Measurements from ENCODE around the gene CLRN3.

CLRN3 gene

GRCh38 chr10:127892743-127893142 is at the start of gene CLRN3:
Gene CLRN3 (minus strand): TSS chr10:127892941. CDS start chr10:127892784, 157 bp downstream.
- DNase-seq = no peak
- in situ Hi-C loops (cut with HindIII; ENCODE audit: low pct_ligation_motif_present, low pct_unique_long_range_greater_than_20kb, low sequenced_read_pairs) = no loop called here

- DNase-seq = no peak
- in situ Hi-C loops (cut with HindIII; ENCODE audit: low pct_ligation_motif_present, low pct_unique_long_range_greater_than_20kb, low sequenced_read_pairs) = no loop called here
These were observed 48.3 kb upstream of the CLRN3 start for GRCh38 chr10:127940866-127941640.

DNA sequence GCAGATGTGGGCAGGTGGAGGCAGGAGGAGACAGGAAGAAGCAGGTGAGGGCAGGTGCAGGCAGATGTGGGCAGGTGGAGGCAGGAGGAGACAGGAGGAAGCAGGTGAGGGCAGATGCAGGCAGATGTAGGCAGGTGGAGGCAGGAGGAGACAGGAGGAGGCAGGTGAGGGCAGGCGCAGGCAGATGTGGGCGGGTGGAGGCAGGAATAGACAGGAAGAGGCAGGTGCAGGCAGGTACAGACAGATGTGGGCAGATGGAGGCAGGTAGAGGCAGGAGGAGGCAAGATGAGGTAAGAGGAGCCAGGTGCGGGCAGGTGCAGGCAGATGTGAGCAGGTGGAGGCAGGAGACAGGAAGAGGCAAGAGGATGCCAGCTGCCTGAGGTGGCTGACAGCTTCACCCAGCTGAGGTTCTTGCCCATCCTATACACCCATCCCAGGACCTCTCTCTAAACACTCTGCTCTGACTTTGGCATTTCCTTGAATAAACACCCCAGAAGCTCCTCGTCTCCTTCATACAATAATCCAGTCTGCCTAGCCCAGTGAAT is 47.1 kb upstream of the CLRN3 start:
- in situ Hi-C loops (cut with HindIII; ENCODE audit: low pct_ligation_motif_present, low pct_unique_long_range_greater_than_20kb, low sequenced_read_pairs) = no loop called here
- no peak for DNase-seq

DNA sequence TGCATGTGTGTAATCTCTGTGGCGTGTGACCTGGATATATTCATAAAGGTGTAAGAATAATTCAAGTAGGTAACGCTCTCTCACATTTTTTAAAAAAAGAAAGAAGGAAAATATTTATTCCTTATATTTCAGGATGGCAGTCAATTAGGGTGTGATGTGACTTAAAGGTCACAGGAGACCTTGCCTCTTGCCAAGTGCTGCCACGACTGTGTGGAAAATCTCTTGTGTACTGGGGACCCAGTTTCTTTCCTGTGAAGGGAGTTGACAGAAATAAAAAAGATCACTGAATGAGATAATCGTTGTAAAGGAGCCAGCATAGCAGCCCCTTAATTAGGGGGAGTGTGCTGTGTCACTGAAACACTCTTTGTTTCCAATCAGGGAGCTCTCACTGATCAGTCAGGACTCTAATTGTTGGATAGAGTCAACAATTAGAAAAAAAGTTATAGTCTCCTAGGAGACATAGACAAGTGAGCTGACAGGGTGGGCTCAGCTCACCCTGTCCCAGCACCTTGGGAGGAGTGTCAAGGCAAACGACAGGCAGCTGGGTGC is 45.2 kb upstream of the CLRN3 start:
- in situ Hi-C loops (cut with HindIII; ENCODE audit: low pct_ligation_motif_present, low pct_unique_long_range_greater_than_20kb, low sequenced_read_pairs) = no loop called here
- DNase-seq = no peak

DNA sequence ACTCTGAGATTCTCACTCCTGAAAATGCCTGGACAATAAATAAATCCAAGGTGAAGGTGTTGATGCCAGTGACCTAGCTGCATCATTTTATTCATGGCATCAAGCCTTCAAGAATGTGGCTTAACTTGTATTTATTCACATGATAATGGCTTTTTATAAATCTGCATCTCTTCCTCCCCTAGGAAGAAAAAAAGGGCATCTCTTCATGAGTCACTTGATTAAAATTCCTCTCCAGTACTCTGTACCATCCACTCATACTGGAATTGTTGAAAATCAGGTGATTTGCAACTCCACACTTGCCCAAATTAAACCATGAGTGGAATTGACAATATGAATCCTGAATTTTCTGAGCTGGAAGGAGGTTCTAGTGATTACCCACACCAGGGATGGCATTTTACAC is 44.3 kb upstream of the CLRN3 start:
- in situ Hi-C loops (cut with HindIII; ENCODE audit: low pct_ligation_motif_present, low pct_unique_long_range_greater_than_20kb, low sequenced_read_pairs) = no loop called here
- DNase-seq = no peak

DNA sequence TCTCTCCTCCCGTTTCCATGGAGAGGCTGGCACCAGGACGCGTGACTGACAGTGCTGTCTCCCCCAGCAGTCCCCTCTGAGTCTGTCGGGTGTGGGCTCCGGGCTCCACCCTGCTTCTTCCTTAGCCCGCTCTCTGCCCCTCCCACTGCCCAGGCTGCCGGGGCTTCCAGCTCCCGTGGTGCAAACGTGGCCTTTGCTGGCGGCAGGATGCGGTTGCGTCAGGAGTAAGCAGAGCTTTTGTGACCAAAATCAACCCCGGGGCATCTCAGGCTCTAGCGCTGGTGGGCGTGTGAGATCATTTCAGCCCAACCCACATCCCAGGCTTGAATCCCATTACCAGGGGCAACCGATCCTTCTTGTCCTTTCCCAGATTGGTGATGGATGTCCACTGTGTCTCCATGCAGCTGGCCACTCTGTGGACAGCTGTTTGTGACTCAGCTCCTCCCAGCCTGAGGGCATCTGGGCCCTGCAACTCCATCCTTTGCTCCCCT is 42.4 kb upstream of the CLRN3 start:
- no peak for DNase-seq
- in situ Hi-C loops (cut with HindIII; ENCODE audit: low pct_ligation_motif_present, low pct_unique_long_range_greater_than_20kb, low sequenced_read_pairs) = no loop called here

DNA sequence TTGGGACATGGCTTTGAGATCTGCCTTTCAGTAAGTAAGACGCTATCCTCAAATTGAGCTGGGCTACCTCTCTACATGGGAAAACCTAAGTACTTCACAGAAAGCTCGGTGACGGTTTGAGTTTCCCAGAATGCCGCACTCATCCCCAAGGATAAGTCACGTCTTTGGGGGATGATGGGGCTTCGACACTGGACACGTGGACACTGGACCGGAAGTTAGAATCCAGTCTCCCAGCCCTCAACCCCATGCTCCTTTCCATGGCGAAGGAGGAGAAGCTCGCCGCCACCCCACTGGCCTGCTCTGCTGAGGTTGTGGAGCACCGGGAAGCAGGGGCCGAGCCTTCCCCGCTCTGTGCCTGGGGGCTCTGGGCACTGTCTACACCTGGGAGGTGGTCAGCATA is 41.6 kb upstream of the CLRN3 start:
- in situ Hi-C loops (cut with HindIII; ENCODE audit: low pct_ligation_motif_present, low pct_unique_long_range_greater_than_20kb, low sequenced_read_pairs) = no loop called here
- DNase-seq = no peak

GRCh38 chr10:127933271-127933670 is 40.5 kb upstream of the CLRN3 start:
- no peak for DNase-seq
- in situ Hi-C loops (cut with HindIII; ENCODE audit: low pct_ligation_motif_present, low pct_unique_long_range_greater_than_20kb, low sequenced_read_pairs) = no loop called here

DNA sequence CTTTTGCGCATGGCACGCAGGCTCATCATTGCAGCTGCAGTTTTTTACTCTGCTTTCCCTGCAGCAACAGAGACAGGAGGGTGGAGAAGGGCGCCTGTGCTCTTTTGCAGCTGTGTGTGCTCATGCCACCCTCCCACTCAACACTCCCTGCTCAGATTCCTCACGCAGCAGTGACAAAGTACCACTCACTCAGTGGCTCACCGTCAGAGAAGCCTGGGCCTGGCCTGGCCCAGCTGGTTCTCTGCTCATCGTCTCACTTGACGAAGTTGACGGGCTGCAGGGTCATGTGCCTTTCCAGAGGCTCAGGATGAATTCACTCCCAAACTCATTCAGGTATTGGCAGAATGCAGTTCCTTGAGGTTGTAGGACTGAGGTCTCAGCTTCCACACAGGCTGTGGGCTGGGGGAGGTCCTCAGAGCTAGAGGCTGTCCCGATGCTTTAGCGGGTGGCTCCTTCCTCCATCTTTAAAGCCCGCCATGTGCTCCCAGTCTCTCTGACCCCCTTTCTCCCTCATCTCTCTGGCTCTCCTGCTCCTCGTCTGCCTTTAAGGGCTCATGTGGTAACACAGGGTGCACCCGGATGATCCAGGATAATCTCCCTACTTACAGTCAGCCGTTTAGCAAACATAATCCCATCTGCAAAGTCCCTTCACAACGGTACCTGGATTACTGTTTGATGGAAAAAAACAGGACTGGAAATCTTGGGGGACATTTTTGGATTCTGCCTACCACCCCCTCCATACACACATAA is 40.0 kb upstream of the CLRN3 start:
- in situ Hi-C loops (cut with HindIII; ENCODE audit: low pct_ligation_motif_present, low pct_unique_long_range_greater_than_20kb, low sequenced_read_pairs) = no loop called here
- no peak for DNase-seq

GRCh38 chr10:127928021-127928806 is 35.5 kb upstream of the CLRN3 start:
- in situ Hi-C loops (cut with HindIII; ENCODE audit: low pct_ligation_motif_present, low pct_unique_long_range_greater_than_20kb, low sequenced_read_pairs) = no loop called here
- DNase-seq = peak; percentile 75

DNA sequence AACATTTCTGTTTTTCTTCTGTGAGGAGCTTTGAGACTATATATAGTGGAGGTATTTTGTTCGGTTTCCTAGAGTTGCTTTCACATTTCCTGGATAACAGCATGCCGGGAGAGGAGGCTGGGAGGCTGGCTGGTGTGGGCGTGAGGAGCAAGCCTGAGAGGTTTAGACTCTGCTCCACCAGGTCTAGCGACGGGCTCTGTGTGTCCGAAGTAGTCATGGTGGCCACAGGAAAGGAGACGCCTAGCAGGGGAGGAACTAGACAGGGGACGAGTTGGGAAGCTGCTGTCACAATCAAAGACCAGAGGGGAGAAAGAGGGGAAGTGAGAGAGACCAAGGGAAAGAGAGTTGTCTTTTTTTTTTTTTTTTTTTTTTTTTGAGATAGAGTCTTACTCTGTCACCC is 33.7 kb upstream of the CLRN3 start:
- in situ Hi-C loops (cut with HindIII; ENCODE audit: low pct_ligation_motif_present, low pct_unique_long_range_greater_than_20kb, low sequenced_read_pairs) = no loop called here
- no peak for DNase-seq

- DNase-seq = no peak
- in situ Hi-C loops (cut with HindIII; ENCODE audit: low pct_ligation_motif_present, low pct_unique_long_range_greater_than_20kb, low sequenced_read_pairs) = no loop called here
These were observed 32.9 kb upstream of the CLRN3 start for GRCh38 chr10:127925471-127926207.

DNA sequence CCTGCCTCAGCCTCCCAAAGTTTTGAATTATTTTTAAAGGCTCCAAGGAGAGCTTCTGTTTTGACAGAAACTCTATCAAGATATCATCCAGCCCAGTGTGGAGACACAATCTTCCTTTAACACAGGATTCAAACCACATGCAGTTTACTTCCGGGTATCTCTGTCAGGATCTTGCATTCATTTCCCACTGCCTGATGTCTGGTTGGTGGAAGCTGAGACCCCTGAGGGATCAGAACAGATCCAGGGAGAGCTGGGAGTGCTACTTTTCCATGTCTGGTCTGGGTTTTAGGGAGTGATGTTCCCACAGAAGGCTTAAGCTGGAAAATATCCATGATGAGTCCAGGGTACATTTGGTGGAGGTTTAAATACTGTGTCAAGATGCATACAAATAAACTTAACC is 30.9 kb upstream of the CLRN3 start:
- in situ Hi-C loops (cut with HindIII; ENCODE audit: low pct_ligation_motif_present, low pct_unique_long_range_greater_than_20kb, low sequenced_read_pairs) = no loop called here
- DNase-seq = no peak

- in situ Hi-C loops (cut with HindIII; ENCODE audit: low pct_ligation_motif_present, low pct_unique_long_range_greater_than_20kb, low sequenced_read_pairs) = no loop called here
These were observed 30.1 kb upstream of the CLRN3 start for GRCh38 chr10:127922675-127923366.

GRCh38 chr10:127922206-127922605 is 29.5 kb upstream of the CLRN3 start:
- no peak for DNase-seq
- in situ Hi-C loops (cut with HindIII; ENCODE audit: low pct_ligation_motif_present, low pct_unique_long_range_greater_than_20kb, low sequenced_read_pairs) = no loop called here

More at GRCh38 chr10:127922675-127923366, 30.1 kb upstream of the CLRN3 start:
- peak; percentile 98 for DNase-seq

GRCh38 chr10:127921753-127922145 is 29.0 kb upstream of the CLRN3 start:
- in situ Hi-C loops (cut with HindIII; ENCODE audit: low pct_ligation_motif_present, low pct_unique_long_range_greater_than_20kb, low sequenced_read_pairs) = no loop called here
- peak; percentile 17 for DNase-seq

DNA sequence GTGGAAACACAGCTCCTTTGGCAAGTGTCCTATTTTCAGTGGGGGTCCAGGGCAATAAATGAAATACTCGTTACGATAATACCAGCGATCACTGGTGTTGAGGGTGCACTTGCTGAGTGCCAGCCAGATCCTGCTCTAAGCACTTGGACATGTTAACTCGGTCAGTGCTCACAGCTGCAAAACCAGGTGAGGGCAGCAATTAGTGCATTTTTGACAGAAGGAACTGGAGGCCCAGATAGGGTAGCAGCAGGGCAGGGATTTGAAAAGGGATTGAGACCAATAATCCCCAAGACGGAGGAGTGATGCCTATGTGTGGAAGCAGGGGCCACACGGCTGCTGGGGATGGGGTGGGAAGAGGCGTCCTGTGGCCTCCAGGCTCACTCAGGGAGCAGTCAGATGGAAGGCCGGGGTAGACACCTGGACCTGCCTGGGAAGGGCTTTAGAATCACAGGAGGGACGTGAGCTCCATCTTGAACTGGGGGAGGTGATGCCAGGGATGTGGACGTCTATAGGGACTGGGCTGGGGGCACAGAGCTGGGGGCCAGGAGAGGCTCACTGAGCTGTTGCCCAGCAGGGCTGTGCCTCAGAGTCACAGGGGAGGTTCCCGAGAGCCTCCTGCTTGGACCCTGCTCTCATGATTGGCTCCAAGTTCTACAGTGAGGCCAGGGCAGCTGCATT is 28.5 kb upstream of the CLRN3 start:
- in situ Hi-C loops (cut with HindIII; ENCODE audit: low pct_ligation_motif_present, low pct_unique_long_range_greater_than_20kb, low sequenced_read_pairs) = no loop called here

More for the DNA sequence above, 28.5 kb upstream of the CLRN3 start:
- no peak for DNase-seq

Measured in ACHN (cell line).